NOMO-1 treated with dmso at 0.1 percent for 144 hours (cell line): Measurements from ENCODE around the gene VDR.
"Not testable (repeated sequence)": the region's sequence is repeated elsewhere in the genome, so short reads cannot be mapped to it uniquely, and the experiment has no call there.

Experiments
- DNase-seq: peaks from one replicate; lab custom pipeline; 2025; ENCODE audit not compliant: unreplicated experiment; lab: John Stamatoyannopoulos, UW

VDR gene

GRCh38 chr12:47850153-47851084, 54.4 kb downstream of the VDR start:
- DNase-seq = no peak

DNA sequence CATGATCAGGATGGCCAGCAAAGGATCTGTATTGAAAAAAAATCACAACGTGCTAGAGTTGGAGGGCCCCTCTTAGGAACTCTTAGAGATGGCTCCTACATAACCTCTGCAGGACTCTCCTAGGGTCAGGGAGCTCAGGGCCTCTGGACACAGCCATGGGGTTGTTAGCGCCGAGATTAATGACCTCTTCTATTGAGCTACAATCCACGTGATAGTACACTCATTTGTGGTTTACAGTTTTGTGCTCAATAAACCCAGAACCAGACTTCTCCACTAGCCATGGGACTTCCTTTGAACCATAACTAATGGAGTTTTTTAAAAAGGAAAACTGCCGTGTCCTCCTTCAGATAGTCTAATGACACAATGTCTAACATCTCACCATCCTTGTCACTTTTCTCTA, 55.5 kb downstream of the VDR start:
- no peak for DNase-seq

- no peak for DNase-seq
These were observed 55.9 kb downstream of the VDR start for GRCh38 chr12:47848853-47849252.

GRCh38 chr12:47846294-47846996, 58.3 kb downstream of the VDR start:
- DNase-seq = no peak

GRCh38 chr12:47845081-47845480, 59.7 kb downstream of the VDR start:
- no peak for DNase-seq

- DNase-seq = no peak
These were observed 60.4 kb downstream of the VDR start for GRCh38 chr12:47844264-47845019.

DNA sequence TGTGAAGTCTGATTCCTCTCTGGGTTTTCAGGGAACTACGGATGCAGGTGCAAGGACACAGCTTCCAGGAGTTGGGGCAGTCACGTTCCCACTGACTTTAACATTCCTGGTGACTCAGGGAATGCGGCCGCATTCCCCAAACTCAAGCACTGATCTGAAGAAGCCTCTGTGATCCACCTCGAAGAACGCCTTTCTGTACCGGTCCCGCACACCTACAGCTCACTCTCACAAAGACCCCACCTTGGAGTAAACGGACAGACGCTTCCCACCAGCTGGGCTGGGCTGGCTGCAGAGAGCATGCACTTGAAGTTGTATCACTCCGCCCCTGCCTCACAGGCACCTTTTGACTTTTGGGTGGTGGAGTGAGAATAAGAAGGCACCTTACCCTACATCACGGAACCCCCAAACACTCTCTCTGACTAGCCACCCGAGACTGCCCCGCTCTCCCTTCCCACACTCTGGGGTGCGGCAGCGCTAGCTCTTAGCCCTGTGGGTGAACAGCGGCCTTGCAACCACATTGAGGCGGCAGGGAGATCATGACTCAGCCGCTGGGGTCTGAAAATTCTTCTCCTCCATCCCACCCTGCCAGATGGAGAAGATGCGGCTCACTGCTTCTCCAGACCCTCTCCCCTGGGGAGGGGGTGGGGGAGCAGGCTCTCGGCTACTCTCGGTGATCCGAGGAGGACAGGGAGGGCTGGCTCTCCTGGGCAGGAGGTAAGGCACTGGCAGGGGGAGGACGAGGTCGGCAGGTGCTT, 61.4 kb downstream of the VDR start:
- DNase-seq = no peak

DNA sequence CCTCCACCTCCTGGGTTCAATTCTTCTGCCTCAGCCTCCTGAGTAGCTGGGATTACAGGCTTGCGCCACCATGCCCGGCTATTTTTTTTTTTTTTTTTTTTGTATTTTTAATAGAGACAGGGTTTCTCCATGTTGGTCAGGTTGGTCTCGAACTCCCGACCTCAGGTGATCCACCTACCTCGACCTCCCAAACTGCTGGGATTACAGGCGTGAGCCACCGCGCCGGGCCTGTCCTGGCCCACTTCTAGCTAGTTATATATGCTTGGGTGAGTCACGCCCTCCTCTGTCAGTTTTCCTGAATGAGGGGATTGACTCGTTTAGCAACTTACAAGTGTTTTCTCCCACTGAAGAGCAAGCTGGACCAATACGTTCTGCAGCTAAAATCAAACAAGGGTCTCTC, 62.3 kb downstream of the VDR start:
- DNase-seq = not testable (repeated sequence)

DNA sequence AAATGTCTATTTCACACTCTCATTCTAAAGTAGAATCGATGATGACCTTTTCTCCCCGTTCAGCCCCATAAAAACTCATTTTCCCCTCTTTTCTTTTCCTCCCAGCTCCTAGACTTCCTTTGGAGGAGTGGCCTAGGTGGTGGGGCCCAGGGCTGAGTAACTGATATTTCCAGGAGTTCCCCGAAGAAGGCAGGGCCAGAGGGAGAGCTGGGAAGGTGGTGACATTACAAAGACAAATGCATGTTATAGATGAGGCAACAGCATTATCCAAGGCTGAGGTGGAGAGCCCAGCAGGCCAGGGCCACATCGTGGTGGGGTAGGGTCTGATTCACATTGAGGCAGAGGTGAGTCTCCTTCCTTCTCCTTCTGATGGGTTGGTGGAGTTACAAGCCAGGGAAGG, 62.9 kb downstream of the VDR start:
- DNase-seq = no peak

DNA sequence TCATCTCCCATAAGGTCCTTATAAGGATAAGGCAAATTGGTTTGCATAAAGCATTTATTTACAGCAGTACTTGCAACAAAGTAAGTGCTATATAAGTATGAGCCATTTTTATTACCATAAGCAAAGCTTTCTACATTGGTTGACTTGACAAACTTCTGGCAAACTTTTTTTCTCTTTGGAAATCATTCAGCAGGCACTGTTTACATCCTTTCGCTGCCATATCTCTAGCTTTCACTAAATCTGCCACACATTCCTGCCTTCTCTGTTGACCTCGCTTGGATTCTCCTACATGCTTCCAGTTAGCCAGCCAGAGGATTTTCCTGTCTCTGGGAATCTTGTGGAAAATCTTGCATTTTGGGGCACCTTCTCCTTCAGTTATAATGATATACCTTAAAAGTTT, 63.3 kb downstream of the VDR start:
- DNase-seq = no peak

DNA sequence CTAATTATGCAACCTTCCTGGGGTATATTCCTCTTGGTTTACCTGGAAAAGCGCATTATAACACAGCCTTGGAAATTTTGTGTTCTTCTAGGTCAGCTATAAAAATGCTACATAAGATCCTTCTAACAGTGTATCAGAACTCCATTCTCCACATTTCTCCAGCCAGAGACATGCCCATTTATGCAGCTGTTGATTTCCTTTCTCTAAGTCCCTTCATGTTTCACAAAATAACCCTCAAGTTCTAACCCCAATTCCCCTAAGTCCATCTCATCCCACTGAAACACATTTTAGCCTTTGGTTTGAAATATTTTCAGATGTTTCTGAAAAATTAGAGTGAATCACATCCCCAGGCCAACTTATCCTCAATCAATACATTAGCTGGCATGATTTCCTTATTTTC, 64.2 kb downstream of the VDR start:
- no peak for DNase-seq

DNA sequence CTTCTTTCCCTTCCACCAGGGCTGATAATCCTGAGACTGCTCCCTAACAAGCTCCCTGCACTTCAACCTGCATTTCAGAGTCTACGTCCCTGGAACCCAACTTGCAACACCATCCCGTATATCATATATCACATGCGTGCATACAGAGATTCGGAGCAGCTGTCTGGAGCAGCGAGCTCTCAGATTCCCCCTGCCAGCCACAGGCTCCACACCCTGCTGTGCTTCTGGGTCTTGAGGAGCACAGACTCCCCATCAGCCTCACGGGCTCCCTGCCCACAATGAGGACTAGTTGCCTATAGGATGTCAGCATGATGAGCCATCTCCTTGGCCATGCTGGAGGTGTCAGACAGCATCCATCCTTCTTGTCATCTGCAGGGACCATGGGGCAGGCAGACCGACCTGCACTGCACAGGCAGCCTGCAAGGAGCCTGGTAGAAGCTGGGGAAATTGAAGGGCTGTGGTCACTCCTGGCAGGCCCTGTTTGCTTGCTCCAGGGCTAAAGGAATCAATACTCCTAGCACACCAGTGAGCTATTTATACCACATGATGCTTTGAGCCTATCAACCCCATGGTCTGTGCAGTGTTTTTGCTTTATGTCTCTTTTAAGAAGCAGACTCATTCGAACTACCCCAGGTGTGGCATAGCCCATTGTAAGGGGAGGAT, 65.4 kb downstream of the VDR start:
- DNase-seq = no peak

DNA sequence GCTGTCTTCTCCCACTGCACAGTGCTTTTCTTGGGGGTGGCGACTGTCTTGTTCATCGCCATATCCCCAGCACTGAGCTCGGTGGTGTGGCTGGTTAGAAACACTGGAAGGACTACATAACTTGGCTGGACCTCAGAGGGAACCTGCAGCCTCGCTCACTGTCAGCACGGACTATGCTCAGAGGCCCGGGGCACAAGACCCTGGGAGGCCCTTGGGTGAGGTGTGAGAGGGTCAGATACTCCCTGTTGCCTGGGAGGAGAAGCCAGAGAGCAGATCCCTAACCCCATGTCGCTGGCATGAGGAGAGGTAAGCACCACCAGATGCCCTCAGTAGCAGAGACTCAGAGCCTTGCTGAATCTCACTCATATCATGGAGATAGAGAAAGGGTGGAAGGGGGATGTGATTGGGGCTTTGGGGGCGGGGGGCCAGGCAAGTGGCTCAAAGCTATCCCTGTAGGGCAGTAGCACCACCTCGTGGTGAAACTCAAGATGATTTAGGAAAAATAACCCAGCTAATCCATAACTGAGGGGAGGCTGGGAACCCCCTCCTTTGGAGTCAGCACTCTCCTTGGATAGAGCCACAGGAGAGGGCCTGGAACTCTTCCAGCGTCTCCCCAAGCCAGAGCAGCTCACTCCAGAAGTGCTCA, 66.4 kb downstream of the VDR start:
- no peak for DNase-seq

DNA sequence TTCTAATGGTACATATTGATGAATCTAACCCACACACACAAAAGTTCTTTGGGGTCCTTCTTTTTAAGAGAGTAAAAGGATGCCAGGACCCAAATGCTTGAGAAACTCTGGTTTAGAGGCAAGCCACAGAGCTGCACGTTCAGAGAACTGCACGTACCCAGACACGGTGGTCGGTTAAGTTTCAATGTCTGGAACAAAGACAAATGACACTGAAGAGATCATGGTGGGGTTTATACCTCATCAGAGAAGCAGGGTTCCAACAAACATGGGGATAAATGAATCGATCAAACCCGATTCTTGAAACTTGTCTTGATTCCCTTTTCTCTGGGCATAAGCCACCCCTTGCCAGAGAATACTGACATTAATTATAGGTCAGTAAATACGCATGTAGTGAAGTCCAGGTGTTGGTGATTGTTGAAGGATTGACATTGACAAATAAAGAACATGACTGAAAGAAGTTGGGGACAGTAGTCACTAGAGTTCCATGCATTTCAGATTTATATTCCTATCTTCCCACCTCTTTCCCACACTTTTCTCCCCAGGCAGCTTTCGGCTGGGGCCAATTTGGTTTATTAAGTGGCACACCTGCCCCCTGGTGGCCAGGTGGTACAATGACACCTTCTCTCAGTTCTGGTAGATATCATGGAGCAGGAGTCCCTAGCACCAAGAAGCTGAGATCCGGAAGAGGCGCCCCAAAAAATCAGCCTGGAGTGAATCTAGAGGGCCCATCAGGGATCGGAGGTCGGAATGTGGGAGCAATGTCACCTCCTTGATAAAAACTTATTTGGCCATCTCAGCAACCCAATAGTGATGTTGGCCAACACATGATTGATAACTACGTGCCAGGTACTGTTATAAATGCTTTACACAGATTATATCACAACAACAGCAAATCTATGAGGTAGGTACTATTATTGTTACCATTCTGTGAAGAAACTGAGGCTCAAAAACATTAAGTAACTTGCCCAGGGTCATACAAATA, 67.3 kb downstream of the VDR start:
- peak; percentile 27 for DNase-seq

DNA sequence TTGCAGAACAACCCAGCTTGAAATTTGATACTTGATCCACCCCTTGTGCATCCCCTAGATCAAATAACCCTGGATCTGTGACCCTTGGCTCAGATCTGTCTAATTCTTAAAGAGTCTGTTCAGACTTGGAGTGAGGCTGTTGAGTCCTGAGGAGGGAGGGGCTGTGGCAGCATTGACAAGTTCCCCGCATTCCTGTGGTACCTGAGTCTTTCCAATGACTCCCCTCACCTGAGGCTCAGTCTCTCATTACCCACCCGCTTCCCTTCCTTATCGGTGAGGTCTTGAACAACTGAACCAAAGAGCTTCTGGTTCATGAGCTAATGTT, 69.0 kb downstream of the VDR start:
- DNase-seq = no peak

DNA sequence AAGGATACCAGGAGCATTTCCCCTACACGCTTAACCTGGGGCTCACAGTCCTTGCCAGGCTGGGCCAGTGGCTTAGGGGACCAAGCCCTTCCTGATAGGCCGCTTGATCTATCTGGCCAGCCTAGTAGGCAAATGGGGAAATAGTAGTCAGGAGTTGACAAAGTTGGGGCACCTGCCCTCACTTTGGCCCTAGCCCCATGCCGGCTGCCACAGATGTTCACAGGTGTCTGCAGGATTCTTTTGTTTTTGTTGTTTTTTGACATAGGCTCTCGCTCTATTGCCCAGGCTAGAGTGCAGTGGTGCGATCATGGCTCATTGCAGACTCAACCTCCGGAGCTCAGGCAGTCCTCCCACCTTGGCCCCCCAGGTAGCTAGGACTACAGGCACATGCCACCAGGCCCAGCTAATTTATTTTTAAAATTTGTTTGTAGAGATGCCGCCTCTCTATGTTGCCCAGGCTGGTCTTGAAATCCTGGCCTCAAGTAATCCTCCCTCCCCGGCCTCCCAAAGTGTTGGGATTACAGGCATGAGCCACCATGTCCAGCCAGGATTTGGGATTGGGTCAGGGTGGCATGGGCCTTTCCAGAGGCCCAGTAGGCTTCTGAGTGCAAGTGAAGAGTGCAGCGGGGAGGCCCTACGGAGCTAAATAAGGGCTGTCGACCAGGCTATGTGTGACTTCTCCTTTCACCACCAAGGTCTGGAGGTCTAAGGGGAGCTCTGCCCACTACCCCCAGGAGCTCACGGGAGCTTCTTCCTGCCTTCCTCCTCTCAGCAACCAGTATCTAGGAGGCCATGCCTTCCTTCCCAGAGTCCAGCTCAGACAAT, 69.6 kb downstream of the VDR start:
- DNase-seq = no peak

- no peak for DNase-seq
These were observed 70.4 kb downstream of the VDR start for GRCh38 chr12:47834199-47834903.
